Measurements from ENCODE around the gene ATG2A. TPM values are rescaled to one million over a fixed set of nuclear protein-coding genes. Genes with fewer than 3 reads are reported as not detected.

Gene ATG2A
- total RNA-seq, 1 experiment from 2014 or later: 24.7 TPM

GRCh38 chr11:64935359-64936081, 18.5 kb upstream of the ATG2A start, which contains the start of gene GPHA2:
Gene GPHA2, minus strand, starts transcription at chr11:64935893. Its CDS starts 433 bp downstream, at chr11:64935460.
- Histone ChIP-seq H3K4me3 (replicated peaks in 1 of 2; ENCODE audit: low read depth in 1 of 2, low read length in 2 of 2) (no peak within 1 kb of the TSS), H3K36me3 (ENCODE audit: control insufficient read depth in 1 of 2, insufficient read depth in 2 of 2, low read length in 2 of 2) (peaks cover 0 to under 1% of the 10 kb centered on the region in 2 experiments; a peak in 1 of 4 replicates), H3K4me2 (ENCODE audit: low read length) (peak within 1 kb of the TSS; percentile 22), H3K27ac (ENCODE audit: low read depth, low read length) (no peak within 1 kb of the TSS), H3K4me1 (ENCODE audit: control insufficient read depth in 1 of 2, insufficient read depth in 2 of 2, low read length in 2 of 2) (peaks cover 8 to 15% of the 10 kb centered on the region in 2 experiments; a peak in 3 of 4 replicates), H3K9me3 (ENCODE audit: control insufficient read depth in 1 of 2, insufficient read depth in 1 of 2, low read depth in 1 of 2, low read length in 2 of 2) (no peaks in the 10 kb centered on the region), H3K79me2 (ENCODE audit: insufficient read depth, low read length) (no peaks in the 10 kb centered on the region), H4K20me1 (ENCODE audit: insufficient read depth) (no peaks in the 10 kb centered on the region), H2AFZ (ENCODE audit: low read depth, low read length, poor library complexity, severe bottlenecking) (no peak within 1 kb of the TSS), H3K27me3 (ENCODE audit: insufficient read depth, low read length) (no peaks in the 10 kb centered on the region), H3K9ac (ENCODE audit: low read length) (no peak within 1 kb of the TSS), H3K9me2 (ENCODE audit: insufficient read depth) (no peaks in the 10 kb centered on the region)
- ChIA-PET CTCF (no interaction called here), POLR2A (no interaction called here), RAD21 (ENCODE audit: low non-redundant PET in 1 of 2, low total read pairs in 2 of 2, uncharacterized antibody in 2 of 2, unreplicated experiment in 2 of 2) (no interaction called here)
- intact Hi-C loops (cut with micrococcal nuclease): no loop called here
- DNase-seq (ENCODE audit: low read depth, low spot score): no peak
- BruUV-seq (replicated peaks): no TSS peak
- TF ChIP-seq ZNF274 (IDR thresholded peaks at IDR 0.05; ENCODE audit: low read depth, low read length) (no peak), CEBPB (IDR thresholded peaks at IDR 0.05; ENCODE audit: low read depth) (no peak), MAX (IDR thresholded peaks at IDR 0.05) (no peak), TCF7L2 (IDR thresholded peaks at IDR 0.05; ENCODE audit: borderline replicate concordance, extremely low read depth, insufficient read depth, insufficient read length) (no peak), ZBTB33 (IDR thresholded peaks at IDR 0.05; ENCODE audit: extremely low read depth, insufficient replicate concordance, low read length) (no peak), POLR2A (IDR thresholded peaks at IDR 0.05; ENCODE audit: borderline replicate concordance, extremely low read depth, insufficient read depth, insufficient read length) (no peak), EZH2 (IDR thresholded peaks at IDR 0.05) (no peak), REST (IDR thresholded peaks at IDR 0.05; ENCODE audit: low read depth) (no peak), SP1 (IDR thresholded peaks at IDR 0.05; ENCODE audit: low read depth) (no peak), ELF1 (IDR thresholded peaks at IDR 0.05; ENCODE audit: borderline replicate concordance, low read depth) (no peak), SIN3A (IDR thresholded peaks at IDR 0.05; ENCODE audit: low read depth) (no peak), SRF (IDR thresholded peaks at IDR 0.05; ENCODE audit: low read depth) (no peak)
- peak; percentile 63 for ATAC-seq

Measured in HCT116 (cell line).